ENCODE measurements around the gene CCR7.

DNA sequence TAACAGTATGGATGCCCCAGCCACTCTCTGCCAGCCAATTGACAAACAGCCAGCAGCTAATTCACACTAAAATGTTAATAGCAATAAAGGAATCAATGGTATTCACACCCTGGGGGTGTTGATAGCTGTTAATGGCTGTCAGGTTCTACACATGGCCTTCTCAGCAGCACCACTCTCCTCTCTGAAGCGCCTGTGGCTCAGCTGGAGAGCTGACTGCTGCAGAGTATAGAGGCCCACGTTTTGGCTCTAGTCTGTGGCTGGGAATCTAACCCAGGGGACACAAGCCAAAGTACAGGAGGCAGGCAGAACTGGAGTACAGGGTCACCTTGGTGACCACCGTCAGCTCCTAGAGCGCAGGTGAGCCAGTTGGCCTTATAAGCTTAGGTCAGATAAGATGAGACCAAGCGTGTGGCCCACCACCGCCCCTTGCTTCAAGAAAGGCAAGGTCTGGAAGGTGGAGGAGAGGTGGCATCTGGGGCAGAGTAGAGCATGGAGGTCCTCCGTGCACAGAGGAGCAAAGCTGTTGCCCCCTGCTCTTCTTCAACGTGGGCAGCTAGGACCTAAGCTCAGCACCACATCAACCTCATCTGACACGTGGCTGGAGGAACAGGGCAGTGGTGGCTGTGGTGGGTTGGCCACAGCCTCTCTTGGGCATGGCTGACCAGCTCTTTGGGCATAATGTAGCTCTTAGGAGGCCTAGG is 25.4 kb downstream of the CCR7 start:
- TF ChIP-seq, protein P1, sequence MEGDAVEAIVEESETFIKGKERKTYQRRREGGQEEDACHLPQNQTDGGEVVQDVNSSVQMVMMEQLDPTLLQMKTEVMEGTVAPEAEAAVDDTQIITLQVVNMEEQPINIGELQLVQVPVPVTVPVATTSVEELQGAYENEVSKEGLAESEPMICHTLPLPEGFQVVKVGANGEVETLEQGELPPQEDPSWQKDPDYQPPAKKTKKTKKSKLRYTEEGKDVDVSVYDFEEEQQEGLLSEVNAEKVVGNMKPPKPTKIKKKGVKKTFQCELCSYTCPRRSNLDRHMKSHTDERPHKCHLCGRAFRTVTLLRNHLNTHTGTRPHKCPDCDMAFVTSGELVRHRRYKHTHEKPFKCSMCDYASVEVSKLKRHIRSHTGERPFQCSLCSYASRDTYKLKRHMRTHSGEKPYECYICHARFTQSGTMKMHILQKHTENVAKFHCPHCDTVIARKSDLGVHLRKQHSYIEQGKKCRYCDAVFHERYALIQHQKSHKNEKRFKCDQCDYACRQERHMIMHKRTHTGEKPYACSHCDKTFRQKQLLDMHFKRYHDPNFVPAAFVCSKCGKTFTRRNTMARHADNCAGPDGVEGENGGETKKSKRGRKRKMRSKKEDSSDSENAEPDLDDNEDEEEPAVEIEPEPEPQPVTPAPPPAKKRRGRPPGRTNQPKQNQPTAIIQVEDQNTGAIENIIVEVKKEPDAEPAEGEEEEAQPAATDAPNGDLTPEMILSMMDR (IDR thresholded peaks at IDR 0.05; ENCODE audit: insufficient read depth, low read depth, low read length), result no peak
- no peak for TF ChIP-seq EZH2 (IDR thresholded peaks at IDR 0.05; ENCODE audit: insufficient read depth, low read length)

All from astrocyte (in vitro differentiated cells and primary cell).